Measurements from ENCODE around the gene CDH4. TPM values are rescaled to one million over a fixed set of nuclear protein-coding genes. Genes with fewer than 3 reads are reported as not detected.

The CDH4 gene
- total and polyA plus RNA-seq, 9 of the 15 experiments (the other 6 are each of a cell fraction or from before 2014, with no cell fraction given), result 0.04 TPM; not detected in 8

DNA sequence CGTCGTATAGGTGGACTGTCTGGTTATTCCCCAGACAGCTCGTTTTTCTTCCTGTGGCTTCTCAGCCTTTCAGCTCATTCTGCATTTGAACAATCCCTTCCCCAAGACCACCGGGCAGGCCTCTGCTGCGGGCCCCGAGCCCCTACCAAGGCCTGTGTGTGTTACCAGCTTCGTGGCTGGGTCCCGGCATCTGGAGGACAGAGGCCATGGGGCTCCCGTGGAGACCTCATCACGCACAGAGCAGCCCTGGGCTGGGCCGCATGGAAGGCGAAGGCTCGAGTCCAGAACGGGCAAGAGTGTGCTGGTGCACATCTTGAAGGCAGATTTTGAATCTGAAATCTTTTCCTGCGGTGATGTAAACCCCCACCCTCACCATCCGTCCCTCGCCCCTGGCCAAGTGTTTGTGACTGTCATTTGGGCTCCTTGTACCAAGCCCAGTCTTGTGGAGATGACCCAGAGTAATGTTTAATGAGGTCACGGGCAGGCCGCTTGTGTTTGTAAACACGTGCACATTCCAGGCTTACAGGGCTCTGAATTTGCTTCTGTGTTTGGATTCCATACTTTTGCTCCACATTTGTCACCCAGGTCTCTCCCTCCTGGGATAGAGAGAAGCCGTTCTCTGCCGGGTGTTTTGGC is 119.6 kb downstream of the CDH4 start:
- Histone ChIP-seq H3K4me2 (ENCODE audit: insufficient read depth, low read length) (no peak overlapping the region), H4K20me1 (replicated peaks; ENCODE audit: control insufficient read depth, insufficient read depth, low read length) (no peaks in the 10 kb centered on the region), H3K79me2 (ENCODE audit: control insufficient read depth, insufficient read depth, low read length) (no peaks in the 10 kb centered on the region), H3K4me3 (no peak overlapping the region), H3K27me3 (ENCODE audit: control insufficient read depth in 2 of 2, insufficient read depth in 2 of 2, low read length in 2 of 2) (peaks cover 0 to 29% of the 10 kb centered on the region in 2 experiments; a peak in 3 of 5 replicates), H3K4me1 (replicated peaks in 1 of 2; ENCODE audit: control insufficient read depth in 2 of 2, insufficient read depth in 2 of 2, low read length in 2 of 2) (no peaks in the 10 kb centered on the region), H3K9me3 (replicated peaks; ENCODE audit: control insufficient read depth, insufficient read depth, low read depth, low read length) (no peaks in the 10 kb centered on the region), H2AFZ (ENCODE audit: low read depth, low read length) (no peak overlapping the region), H3K9ac (ENCODE audit: insufficient read depth in 1 of 2, low read depth in 2 of 2, low read length in 2 of 2) (no peak overlapping the region), H3K36me3 (ENCODE audit: control insufficient read depth, insufficient read depth, low read length) (no peaks in the 10 kb centered on the region), H3K9me1 (ENCODE audit: control insufficient read depth, insufficient read depth, low read length) (no peaks in the 10 kb centered on the region), H3K27ac (ENCODE audit: extremely low read depth, low read depth, low read length) (no peak overlapping the region)
- FAIRE-seq (no peak), DNase-seq (ENCODE audit: extremely low read depth in 1 of 4, low spot score in 3 of 4) (no peak), ATAC-seq (no peak)
- under 1% methylated on average over 22 of the region's 22 CpGs for WGBS (ENCODE audit: insufficient coverage, low coverage, missing lambda C conversion rate)
- ChIA-PET CTCF (ENCODE audit: low intra/inter-chr PET ratio) (no interaction called here), POLR2A (no interaction called here)
- BruUV-seq (replicated peaks), result no TSS peak
- intact Hi-C loops (cut with micrococcal nuclease) (no loop called here), in situ Hi-C loops (cut with MboI) (no loop called here)
- no peak for TF ChIP-seq NR2C2 (CRISPR knock-in tag; IDR thresholded peaks at IDR 0.05)
- TF ChIP-seq NR2C2 (tag; IDR thresholded peaks at IDR 0.05), result no peak
- TF ChIP-seq PTTG1 (tag; IDR thresholded peaks at IDR 0.05; ENCODE audit: low read depth), result no peak
- TF ChIP-seq TARDBP (IDR thresholded peaks at IDR 0.05), result no peak
- no peak for TF ChIP-seq SIN3A (IDR thresholded peaks at IDR 0.05; ENCODE audit: borderline replicate concordance in 2 of 2, control insufficient read depth in 1 of 2, low read depth in 2 of 2, low read length in 2 of 2)
- no peak for TF ChIP-seq POLR2B (IDR thresholded peaks at IDR 0.05; ENCODE audit: low read depth, partially characterized antibody)
- TF ChIP-seq CHD1 (IDR thresholded peaks at IDR 0.05; ENCODE audit: low read length), result no peak
- no peak for TF ChIP-seq EP300 (IDR thresholded peaks at IDR 0.05; ENCODE audit: low read length)
